Measurements from ENCODE around the gene MISP. TPM values are rescaled to one million over a fixed set of nuclear protein-coding genes. Genes with fewer than 3 reads are reported as not detected.

Gene MISP
- polyA plus RNA-seq, 3 donors from 2014 or later, result not detected

- H3K27ac Mint-ChIP-seq, result no peak overlapping the region
- H3K4me1 Mint-ChIP-seq, result no peaks in the 10 kb centered on the region
- no peaks in the 10 kb centered on the region for H3K36me3 Mint-ChIP-seq
- H3K9me3 Mint-ChIP-seq, result no peaks in the 10 kb centered on the region
- DNase-seq, result no peak
- no peak overlapping the region for H3K4me3 Mint-ChIP-seq
- H3K27me3 Mint-ChIP-seq (ENCODE audit: low read depth in 3 of 3), result peaks cover 3% of the 10 kb centered on the region in 3 donors
Measured at GRCh38 chr19:782185-782877, 31.4 kb downstream of the MISP start.

GRCh38 chr19:782878-783668, 32.2 kb downstream of the MISP start:
- DNase-seq, result no peak
- H3K9me3 Mint-ChIP-seq, result no peaks in the 10 kb centered on the region
- no peaks in the 10 kb centered on the region for H3K4me1 Mint-ChIP-seq

GRCh38 chr19:784541-784940, 33.6 kb downstream of the MISP start:
- H3K4me1 Mint-ChIP-seq, result no peaks in the 10 kb centered on the region
- H3K27me3 Mint-ChIP-seq (ENCODE audit: low read depth in 3 of 3), result peaks cover 0 to 3% (median 3%) of the 10 kb centered on the region in 3 donors
- no peak overlapping the region for H3K27ac Mint-ChIP-seq
- no peak for DNase-seq
- no peaks in the 10 kb centered on the region for H3K9me3 Mint-ChIP-seq
- no peaks in the 10 kb centered on the region for H3K36me3 Mint-ChIP-seq
- H3K4me3 Mint-ChIP-seq, result no peak overlapping the region

More at GRCh38 chr19:782878-783668, 32.2 kb downstream of the MISP start:
- no peaks in the 10 kb centered on the region for H3K36me3 Mint-ChIP-seq
- H3K4me3 Mint-ChIP-seq, result no peak overlapping the region
- peaks cover 3% of the 10 kb centered on the region in 3 donors for H3K27me3 Mint-ChIP-seq (ENCODE audit: low read depth in 3 of 3)
- H3K27ac Mint-ChIP-seq, result no peak overlapping the region

- H3K27me3 Mint-ChIP-seq (ENCODE audit: low read depth in 3 of 3), result peaks cover 3 to 6% (median 3%) of the 10 kb centered on the region in 3 donors
- H3K4me1 Mint-ChIP-seq, result no peaks in the 10 kb centered on the region
- no peaks in the 10 kb centered on the region for H3K36me3 Mint-ChIP-seq
- no peaks in the 10 kb centered on the region for H3K9me3 Mint-ChIP-seq
- H3K27ac Mint-ChIP-seq, result no peak overlapping the region
- no peak overlapping the region for H3K4me3 Mint-ChIP-seq
- DNase-seq, result no peak
Measured at GRCh38 chr19:787536-787935, 36.6 kb downstream of the MISP start.

GRCh38 chr19:788686-788982, 37.7 kb downstream of the MISP start:
- Mint-ChIP-seq H3K4me3 (no peak overlapping the region), H3K27me3 (ENCODE audit: low read depth in 3 of 3) (peaks cover 0 to 6% (median 3%) of the 10 kb centered on the region in 3 donors), H3K27ac (no peak overlapping the region), H3K9me3 (no peaks in the 10 kb centered on the region), H3K36me3 (no peaks in the 10 kb centered on the region), H3K4me1 (no peaks in the 10 kb centered on the region)
- no peak for DNase-seq

- no peaks in the 10 kb centered on the region for H3K36me3 Mint-ChIP-seq
- H3K27me3 Mint-ChIP-seq (ENCODE audit: low read depth in 3 of 3), result peaks cover 0 to 7% (median 3%) of the 10 kb centered on the region in 3 donors
- no peak overlapping the region for H3K27ac Mint-ChIP-seq
- DNase-seq, result no peak
- H3K9me3 Mint-ChIP-seq, result no peaks in the 10 kb centered on the region
- no peaks in the 10 kb centered on the region for H3K4me1 Mint-ChIP-seq
- no peak overlapping the region for H3K4me3 Mint-ChIP-seq
Measured at GRCh38 chr19:788983-789700, 38.2 kb downstream of the MISP start.

GRCh38 chr19:789701-790060, 38.8 kb downstream of the MISP start:
- H3K4me3 Mint-ChIP-seq, result no peak overlapping the region
- no peak for DNase-seq
- H3K36me3 Mint-ChIP-seq, result no peaks in the 10 kb centered on the region
- H3K9me3 Mint-ChIP-seq, result no peaks in the 10 kb centered on the region
- peaks cover 0 to 7% (median 3%) of the 10 kb centered on the region in 3 donors for H3K27me3 Mint-ChIP-seq (ENCODE audit: low read depth in 3 of 3)
- H3K27ac Mint-ChIP-seq, result no peak overlapping the region
- no peaks in the 10 kb centered on the region for H3K4me1 Mint-ChIP-seq

- H3K4me3 Mint-ChIP-seq, result no peak overlapping the region
- H3K9me3 Mint-ChIP-seq, result no peaks in the 10 kb centered on the region
- no peaks in the 10 kb centered on the region for H3K36me3 Mint-ChIP-seq
- H3K4me1 Mint-ChIP-seq, result no peaks in the 10 kb centered on the region
- DNase-seq, result no peak
- H3K27ac Mint-ChIP-seq, result no peak overlapping the region
- peaks cover 0 to 4% (median 4%) of the 10 kb centered on the region in 3 donors for H3K27me3 Mint-ChIP-seq (ENCODE audit: low read depth in 3 of 3)
Measured at GRCh38 chr19:791007-791566, 40.2 kb downstream of the MISP start.

GRCh38 chr19:791567-792305, 40.8 kb downstream of the MISP start:
- no peak for DNase-seq
- Mint-ChIP-seq H3K9me3 (no peaks in the 10 kb centered on the region), H3K36me3 (no peaks in the 10 kb centered on the region), H3K4me3 (no peak overlapping the region), H3K27ac (no peak overlapping the region), H3K4me1 (peaks cover 2 to 3% of the 10 kb centered on the region in 2 donors), H3K27me3 (ENCODE audit: low read depth in 3 of 3) (peaks cover 0 to 6% (median 6%) of the 10 kb centered on the region in 3 donors)

- no peak for DNase-seq
- peaks cover 3 to 12% (median 9%) of the 10 kb centered on the region in 3 donors for H3K27me3 Mint-ChIP-seq (ENCODE audit: low read depth in 3 of 3)
Measured at GRCh38 chr19:792306-792885, 41.5 kb downstream of the MISP start.

GRCh38 chr19:793806-794205, 42.9 kb downstream of the MISP start:
- no peaks in the 10 kb centered on the region for H3K9me3 Mint-ChIP-seq
- H3K27me3 Mint-ChIP-seq (ENCODE audit: low read depth in 3 of 3), result peaks cover 5 to 17% (median 14%) of the 10 kb centered on the region in 3 donors
- H3K4me1 Mint-ChIP-seq, result peaks cover 7 to 9% of the 10 kb centered on the region in 2 donors
- peak overlapping the region in 1 of 5 donors; percentile 29 for H3K4me3 Mint-ChIP-seq
- H3K27ac Mint-ChIP-seq, result no peak overlapping the region
- no peaks in the 10 kb centered on the region for H3K36me3 Mint-ChIP-seq
- no peak for DNase-seq

More at GRCh38 chr19:792306-792885, 41.5 kb downstream of the MISP start:
- Mint-ChIP-seq H3K36me3 (no peaks in the 10 kb centered on the region), H3K9me3 (no peaks in the 10 kb centered on the region), H3K27ac (no peak overlapping the region), H3K4me1 (peaks cover 4 to 6% of the 10 kb centered on the region in 2 donors), H3K4me3 (no peak overlapping the region)

GRCh38 chr19:795073-795611, 44.2 kb downstream of the MISP start:
- Mint-ChIP-seq H3K36me3 (no peaks in the 10 kb centered on the region), H3K27ac (no peak overlapping the region), H3K4me3 (no peak overlapping the region), H3K9me3 (no peaks in the 10 kb centered on the region), H3K4me1 (peaks cover 20 to 22% of the 10 kb centered on the region in 2 donors), H3K27me3 (ENCODE audit: low read depth in 3 of 3) (peaks cover 10 to 23% (median 17%) of the 10 kb centered on the region in 3 donors)
- no peak for DNase-seq

Measured in immature natural killer cell (primary cell).